Uterus (tissue), 4 donors: ENCODE results near the gene PTDSS2. TPM values are rescaled to one million over a fixed set of nuclear protein-coding genes. Genes with fewer than 3 reads are reported as not detected.
A peak's percentile ranks its signal among the peaks of the same experiment; 100 is the strongest.
"Not testable (repeated sequence)": the region's sequence is repeated elsewhere in the genome, so short reads cannot be mapped to it uniquely, and the experiment has no call there.

Experiments
- DNase-seq, 2 donors: peaks; one replicate each; pipeline ENCODE4 v3.0.0-alpha.2; 2019 to 2020
- H3K27ac ChIP-seq, 2 donors: fragments of 200-600 bp; sonication (generic); 1 replicate in 1 of 2; 2 replicates in 1 of 2; pipeline ENCODE4 v1.5.1; 2016 to 2018
- H3K27me3 ChIP-seq, 2 donors: fragments of 200-600 bp; sonication (generic); one replicate each; pipeline ENCODE4 v1.5.1; 2018 to 2019; ENCODE audit warnings: control low read depth in 1 of 2
- H3K36me3 ChIP-seq, 2 donors: fragments of 200-600 bp; sonication (generic); one replicate each; pipeline ENCODE4 v1.5.1; 2019; ENCODE audit warnings: control low read depth in 1 of 2
- H3K4me1 ChIP-seq, 2 donors: fragments of 200-600 bp; sonication (generic); one replicate each; pipeline ENCODE4 v1.5.1; 2018 to 2019; ENCODE audit warnings: control low read depth in 1 of 2
- H3K4me3 ChIP-seq, 2 donors: fragments of 200-600 bp; sonication (generic); 1 replicate in 1 of 2; 2 replicates in 1 of 2; pipeline ENCODE4 v1.5.1; 2018 to 2019; ENCODE audit warnings: mild to moderate bottlenecking in 1 of 2
- H3K9me3 ChIP-seq, 2 donors: fragments of 200-600 bp; sonication (generic); one replicate each; pipeline ENCODE4 v1.5.1; 2019; ENCODE audit warnings: control low read depth in 1 of 2
- CTCF ChIP-seq, 4 experiments: fragments of 200-600 bp in 2 of 4; fragments of 450-650 bp in 2 of 4; sonication (generic) in 2 of 4; IDR thresholded peaks; one replicate each; pipeline ENCODE4 v1.5.1; 2016 to 2019; ENCODE audit warnings: antibody characterized with exemption in 4 of 4, mild to moderate bottlenecking in 2 of 4, moderate library complexity in 1 of 4
- POLR2A ChIP-seq, 2 donors: fragments of 450-650 bp; IDR thresholded peaks; one replicate each; pipeline ENCODE4 v1.6.1; 2016; ENCODE audit warnings: antibody characterized with exemption in 2 of 2, mild to moderate bottlenecking in 1 of 2, moderate library complexity in 1 of 2
- intact Hi-C: fragments of 100-400 bp; cut with DNase I; formaldehyde crosslinking; loops from one replicate; pipeline ENCODE4 v1.15.1; 2023; ENCODE audit warnings: low total_unique reads
- total RNA-seq, 4 donors: library from RNA; depleted of rRNA in 3 of 4; stranded (reverse); fragments of >200 nt in 3 of 4; gene quantifications; one replicate each; pipeline versions ENCODE4 v1.1.0 to v1.2.4, GENCODE V29; 2014 to 2023
- donor health status: DM: yes; HTN: yes; CAD: no.

Gene PTDSS2
- total RNA-seq, 4 donors from 2014 or later: 20.7 to 43.7 (median 22.8) TPM

GRCh38 chr11:516400-516799 is 66.3 kb downstream of the PTDSS2 start:
- Histone ChIP-seq H3K9me3 (no peaks in the 10 kb centered on the region), H3K4me3 (no peak overlapping the region), H3K4me1 (no peaks in the 10 kb centered on the region), H3K36me3 (no peaks in the 10 kb centered on the region), H3K27me3 (no peaks in the 10 kb centered on the region), H3K27ac (no peak overlapping the region)
- intact Hi-C loops: no loop called here
- TF ChIP-seq CTCF (IDR thresholded peaks at IDR 0.05): no peak
- no peak for TF ChIP-seq POLR2A (IDR thresholded peaks at IDR 0.05)
- no peak for DNase-seq

GRCh38 chr11:516918-517685 is 67.0 kb downstream of the PTDSS2 start:
- H3K27ac ChIP-seq, intact Hi-C loops, H3K4me1 ChIP-seq, H3K4me3 ChIP-seq, H3K36me3 ChIP-seq, H3K27me3 ChIP-seq, H3K9me3 ChIP-seq: not testable (repeated sequence)
- peak in 1 of 2 donors; percentile 22 for DNase-seq

GRCh38 chr11:518463-519202 is 68.6 kb downstream of the PTDSS2 start:
- no peak overlapping the region for H3K4me3 ChIP-seq
- H3K27ac ChIP-seq: peak overlapping the region; percentile 73 to 84
- peak; percentile 94 for DNase-seq

GRCh38 chr11:520428-521176 is 70.5 kb downstream of the PTDSS2 start:
- no peaks in the 10 kb centered on the region for H3K27me3 ChIP-seq
- H3K9me3 ChIP-seq: no peaks in the 10 kb centered on the region
- no peak for DNase-seq
- H3K4me1 ChIP-seq: no peaks in the 10 kb centered on the region
- no peak overlapping the region for H3K4me3 ChIP-seq
- no peaks in the 10 kb centered on the region for H3K36me3 ChIP-seq
- intact Hi-C loops: no loop called here
- TF ChIP-seq CTCF (IDR thresholded peaks at IDR 0.05) (no peak), POLR2A (IDR thresholded peaks at IDR 0.05) (no peak)
- H3K27ac ChIP-seq: no peak overlapping the region

More at GRCh38 chr11:518463-519202, 68.6 kb downstream of the PTDSS2 start:
- Histone ChIP-seq H3K36me3 (no peaks in the 10 kb centered on the region), H3K9me3 (no peaks in the 10 kb centered on the region), H3K27me3 (no peaks in the 10 kb centered on the region), H3K4me1 (no peaks in the 10 kb centered on the region)
- intact Hi-C loops: no loop called here
- TF ChIP-seq POLR2A (IDR thresholded peaks at IDR 0.05) (peak in 1 of 2 donors; percentile 45), CTCF (IDR thresholded peaks at IDR 0.05) (peak; percentile 85 to 100 (median 100))

GRCh38 chr11:521177-521688 is 71.2 kb downstream of the PTDSS2 start:
- Histone ChIP-seq H3K4me1 (no peaks in the 10 kb centered on the region), H3K4me3 (no peak overlapping the region)
- intact Hi-C loops: no loop called here

More at GRCh38 chr11:521177-521688, 71.2 kb downstream of the PTDSS2 start:
- Histone ChIP-seq H3K27ac (no peak overlapping the region), H3K9me3 (no peaks in the 10 kb centered on the region), H3K27me3 (no peaks in the 10 kb centered on the region), H3K36me3 (no peaks in the 10 kb centered on the region)
- no peak for DNase-seq
- TF ChIP-seq CTCF (IDR thresholded peaks at IDR 0.05) (no peak), POLR2A (IDR thresholded peaks at IDR 0.05) (no peak)
